HEK293 (cell line): ENCODE data around the gene SIGLECL1.

Experiments used
- BCL11A ChIP-seq: fragments of 450-650 bp; formaldehyde crosslinking; IDR thresholded peaks from 2 replicates; pipeline ENCODE4 v1.5.1; 2016; ENCODE audit warnings: low read depth, missing biosample characterization, missing genetic modification characterization
- HOXA7 ChIP-seq: sonication (generic); formaldehyde crosslinking; IDR thresholded peaks from 2 replicates; pipeline ENCODE4 v1.8.1; 2022; ENCODE audit warnings: missing genetic modification reagents, borderline replicate concordance
- KLF16 ChIP-seq: fragments of 450-650 bp; formaldehyde crosslinking; IDR thresholded peaks from 2 replicates; pipeline ENCODE4 v1.5.1; 2017; ENCODE audit warnings: missing biosample characterization, missing genetic modification characterization
- KLF7 ChIP-seq: fragments of 450-650 bp; formaldehyde crosslinking; IDR thresholded peaks from 2 replicates; pipeline ENCODE4 v1.5.1; 2016; ENCODE audit warnings: missing biosample characterization, missing genetic modification characterization, borderline replicate concordance
- ZBTB1 ChIP-seq: fragments of 450-650 bp; formaldehyde crosslinking; IDR thresholded peaks from 2 replicates; pipeline ENCODE4 v1.5.1; 2016; ENCODE audit warnings: missing biosample characterization, missing genetic modification characterization
- ZBTB17 ChIP-seq: fragments of 450-650 bp; formaldehyde crosslinking; IDR thresholded peaks from 2 replicates; pipeline ENCODE4 v1.5.1; 2016; ENCODE audit warnings: missing biosample characterization, missing genetic modification characterization
- ZNF133 ChIP-seq: fragments of 450-650 bp; formaldehyde crosslinking; IDR thresholded peaks from 2 replicates; pipeline ENCODE4 v1.5.1; 2016; ENCODE audit warnings: missing biosample characterization, missing genetic modification characterization
- ZNF354C ChIP-seq: fragments of 450-650 bp; formaldehyde crosslinking; IDR thresholded peaks from 2 replicates; pipeline ENCODE4 v1.5.1; 2016; ENCODE audit warnings: missing biosample characterization, missing genetic modification characterization, low read depth, borderline replicate concordance
- ZNF426 ChIP-seq: fragments of 450-650 bp; formaldehyde crosslinking; IDR thresholded peaks from 2 replicates; pipeline ENCODE4 v1.5.1; 2017; ENCODE audit warnings: missing biosample characterization, missing genetic modification characterization, mild to moderate bottlenecking, inconsistent platforms, moderate library complexity
- ZNF624 ChIP-seq: fragments of 450-650 bp; formaldehyde crosslinking; IDR thresholded peaks from 2 replicates; pipeline ENCODE4 v1.5.1; 2017; ENCODE audit warnings: missing biosample characterization, missing genetic modification characterization
- ZNF677 ChIP-seq: fragments of 450-650 bp; IDR thresholded peaks from 2 replicates; pipeline ENCODE4 v1.5.0; 2018; ENCODE audit warnings: missing biosample characterization, mild to moderate bottlenecking, missing genetic modification characterization, moderate library complexity
- ZSCAN30 ChIP-seq: fragments of 450-650 bp; IDR thresholded peaks from 2 replicates; pipeline ENCODE4 v1.5.1; 2018; ENCODE audit warnings: missing biosample characterization, mild to moderate bottlenecking, missing genetic modification characterization, moderate library complexity
- TF ChIP-seq, protein P1 (sequence below): fragments of 450-650 bp; formaldehyde crosslinking; IDR thresholded peaks from 2 replicates; pipeline ENCODE4 v1.5.1; 2016; ENCODE audit warnings: missing biosample characterization, missing genetic modification characterization
- TF ChIP-seq, protein P2 (sequence below): fragments of 450-650 bp; IDR thresholded peaks from 2 replicates; pipeline ENCODE4 v1.5.1; 2018; ENCODE audit warnings: missing biosample characterization, missing genetic modification characterization

DNA sequence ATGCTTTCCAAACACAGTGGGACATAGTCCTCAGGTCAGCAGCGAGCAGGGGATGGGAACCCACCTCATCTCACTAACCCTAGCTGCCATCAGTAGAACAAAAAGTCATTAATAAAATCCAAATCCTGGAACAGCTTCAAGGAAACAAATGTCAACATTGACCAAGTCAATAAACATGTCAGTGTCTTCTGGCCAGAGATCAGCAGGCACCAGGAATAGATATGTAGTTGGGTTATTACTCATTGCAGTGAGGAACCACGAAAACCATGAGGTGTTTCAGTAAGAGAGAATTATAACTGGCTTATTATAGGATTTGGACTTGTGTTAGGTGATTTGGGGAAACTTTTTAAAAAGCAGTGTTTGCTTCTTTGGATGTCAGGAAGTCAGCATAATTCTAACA is 43.1 kb upstream of the SIGLECL1 start:
- TF ChIP-seq, protein P1, sequence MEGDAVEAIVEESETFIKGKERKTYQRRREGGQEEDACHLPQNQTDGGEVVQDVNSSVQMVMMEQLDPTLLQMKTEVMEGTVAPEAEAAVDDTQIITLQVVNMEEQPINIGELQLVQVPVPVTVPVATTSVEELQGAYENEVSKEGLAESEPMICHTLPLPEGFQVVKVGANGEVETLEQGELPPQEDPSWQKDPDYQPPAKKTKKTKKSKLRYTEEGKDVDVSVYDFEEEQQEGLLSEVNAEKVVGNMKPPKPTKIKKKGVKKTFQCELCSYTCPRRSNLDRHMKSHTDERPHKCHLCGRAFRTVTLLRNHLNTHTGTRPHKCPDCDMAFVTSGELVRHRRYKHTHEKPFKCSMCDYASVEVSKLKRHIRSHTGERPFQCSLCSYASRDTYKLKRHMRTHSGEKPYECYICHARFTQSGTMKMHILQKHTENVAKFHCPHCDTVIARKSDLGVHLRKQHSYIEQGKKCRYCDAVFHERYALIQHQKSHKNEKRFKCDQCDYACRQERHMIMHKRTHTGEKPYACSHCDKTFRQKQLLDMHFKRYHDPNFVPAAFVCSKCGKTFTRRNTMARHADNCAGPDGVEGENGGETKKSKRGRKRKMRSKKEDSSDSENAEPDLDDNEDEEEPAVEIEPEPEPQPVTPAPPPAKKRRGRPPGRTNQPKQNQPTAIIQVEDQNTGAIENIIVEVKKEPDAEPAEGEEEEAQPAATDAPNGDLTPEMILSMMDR (tag by site-specific recombination) = no peak
- TF ChIP-seq ZBTB1 (tag by site-specific recombination) (no peak), KLF7 (tag by site-specific recombination) (no peak), ZNF624 (tag by site-specific recombination) (no peak), BCL11A (no peak), KLF16 (tag by site-specific recombination) (no peak), ZBTB17 (tag by site-specific recombination) (no peak), ZNF677 (tag by site-specific recombination) (no peak), ZSCAN30 (tag by site-specific recombination) (no peak), ZNF426 (tag by site-specific recombination) (no peak), ZNF354C (tag by site-specific recombination) (no peak), HOXA7 (CRISPR knock-in tag) (no peak), ZNF133 (tag by site-specific recombination) (no peak)
- TF ChIP-seq, protein P2, sequence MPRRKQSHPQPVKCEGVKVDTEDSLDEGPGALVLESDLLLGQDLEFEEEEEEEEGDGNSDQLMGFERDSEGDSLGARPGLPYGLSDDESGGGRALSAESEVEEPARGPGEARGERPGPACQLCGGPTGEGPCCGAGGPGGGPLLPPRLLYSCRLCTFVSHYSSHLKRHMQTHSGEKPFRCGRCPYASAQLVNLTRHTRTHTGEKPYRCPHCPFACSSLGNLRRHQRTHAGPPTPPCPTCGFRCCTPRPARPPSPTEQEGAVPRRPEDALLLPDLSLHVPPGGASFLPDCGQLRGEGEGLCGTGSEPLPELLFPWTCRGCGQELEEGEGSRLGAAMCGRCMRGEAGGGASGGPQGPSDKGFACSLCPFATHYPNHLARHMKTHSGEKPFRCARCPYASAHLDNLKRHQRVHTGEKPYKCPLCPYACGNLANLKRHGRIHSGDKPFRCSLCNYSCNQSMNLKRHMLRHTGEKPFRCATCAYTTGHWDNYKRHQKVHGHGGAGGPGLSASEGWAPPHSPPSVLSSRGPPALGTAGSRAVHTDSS (tag by site-specific recombination) = no peak
